Activated naive CD4-positive, alpha-beta T cell treated with anti-CD3 and anti-CD28 coated beads for 36 hours (primary cell): ENCODE data around the gene CEP162. TPM values are rescaled to one million over a fixed set of nuclear protein-coding genes. Genes with fewer than 3 reads are reported as not detected.
"Not testable (repeated sequence)": the region's sequence is repeated elsewhere in the genome, so short reads cannot be mapped to it uniquely, and the experiment has no call there.

ENCODE experiments used
- CTCF ChIA-PET: fragments of 350-600 bp; sonication (Branson Sonifier 250); formaldehyde crosslinking; loops from one replicate; lab custom pipeline; 2021; ENCODE audit warnings: antibody characterized with exemption; lab: Charles Lee
- DNase-seq: peaks from one replicate; pipeline ENCODE4 v3.0.0-alpha.2; 2020
- H3K27ac Mint-ChIP-seq: one replicate; pipeline ENCODE4 v1.8.0; 2021; ENCODE audit warnings: mild to moderate bottlenecking, mixed read lengths
- H3K27me3 Mint-ChIP-seq: one replicate; pipeline ENCODE4 v1.8.0; 2021; ENCODE audit warnings: low read depth, mixed read lengths
- H3K36me3 Mint-ChIP-seq: one replicate; pipeline ENCODE4 v1.8.0; 2021; ENCODE audit warnings: low read depth, mixed read lengths
- H3K4me1 Mint-ChIP-seq: one replicate; pipeline ENCODE4 v1.8.0; 2021; ENCODE audit warnings: low read depth, mixed read lengths
- H3K4me3 Mint-ChIP-seq: one replicate; pipeline ENCODE4 v1.8.0; 2021; ENCODE audit warnings: mild to moderate bottlenecking, moderate library complexity, mixed read lengths
- H3K9me3 Mint-ChIP-seq: one replicate; pipeline ENCODE4 v1.8.0; 2021; ENCODE audit warnings: mixed read lengths
- intact Hi-C: fragments of 100-400 bp; cut with micrococcal nuclease; formaldehyde crosslinking; loops from one replicate; pipeline ENCODE4 v1.15.1; 2023
- total RNA-seq, 2 experiments: library from RNA; stranded (reverse); gene quantifications; one replicate each; pipeline ENCODE4 v1.2.3, GENCODE V29; 2021

CEP162 gene
- total RNA-seq, 2 experiments from 2014 or later = 4.4 to 5.0 TPM

- no peak for DNase-seq
- Mint-ChIP-seq H3K4me1 (no peaks in the 10 kb centered on the region), H3K36me3 (peaks cover 55% of the 10 kb centered on the region), H3K27me3 (no peaks in the 10 kb centered on the region), H3K4me3 (no peak overlapping the region), H3K27ac (no peak overlapping the region), H3K9me3 (peaks cover 7% of the 10 kb centered on the region)
- intact Hi-C loops = no loop called here
- CTCF ChIA-PET = no interaction called here
Measured at GRCh38 chr6:84137051-84137375, 90.4 kb downstream of the CEP162 start.

GRCh38 chr6:84136364-84137050 lies 90.9 kb downstream of the CEP162 start:
- CTCF ChIA-PET = no interaction called here
- no peak overlapping the region for H3K4me3 Mint-ChIP-seq
- intact Hi-C loops = no loop called here
- peaks cover 50% of the 10 kb centered on the region for H3K36me3 Mint-ChIP-seq
- H3K27ac Mint-ChIP-seq = no peak overlapping the region
- H3K4me1 Mint-ChIP-seq = no peaks in the 10 kb centered on the region
- no peaks in the 10 kb centered on the region for H3K27me3 Mint-ChIP-seq
- DNase-seq = no peak
- H3K9me3 Mint-ChIP-seq = peaks cover 7% of the 10 kb centered on the region

GRCh38 chr6:84135291-84135690 lies 92.2 kb downstream of the CEP162 start:
- H3K27me3 Mint-ChIP-seq = no peaks in the 10 kb centered on the region
- intact Hi-C loops = no loop called here
- CTCF ChIA-PET = no interaction called here

GRCh38 chr6:84133385-84133784 lies 94.1 kb downstream of the CEP162 start:
- H3K36me3 Mint-ChIP-seq = peaks cover 34% of the 10 kb centered on the region
- H3K4me1 Mint-ChIP-seq, CTCF ChIA-PET, H3K9me3 Mint-ChIP-seq, H3K27me3 Mint-ChIP-seq, DNase-seq, intact Hi-C loops, H3K4me3 Mint-ChIP-seq, H3K27ac Mint-ChIP-seq: not testable (repeated sequence)

More at GRCh38 chr6:84135291-84135690, 92.2 kb downstream of the CEP162 start:
- Mint-ChIP-seq H3K9me3 (peaks cover 7% of the 10 kb centered on the region), H3K36me3 (peaks cover 48% of the 10 kb centered on the region), H3K27ac (no peak overlapping the region), H3K4me3 (no peak overlapping the region), H3K4me1 (no peaks in the 10 kb centered on the region)
- no peak for DNase-seq

- H3K4me3 Mint-ChIP-seq = not testable (repeated sequence)
Measured at GRCh38 chr6:84129588-84129987, 97.9 kb downstream of the CEP162 start.

GRCh38 chr6:84123186-84123585 lies 104.3 kb downstream of the CEP162 start:
- Mint-ChIP-seq H3K4me1 (no peaks in the 10 kb centered on the region), H3K27me3 (no peaks in the 10 kb centered on the region), H3K9me3 (no peaks in the 10 kb centered on the region), H3K27ac (no peak overlapping the region), H3K36me3 (peaks cover 35% of the 10 kb centered on the region), H3K4me3 (no peak overlapping the region)
- intact Hi-C loops = no loop called here
- CTCF ChIA-PET = no interaction called here
- no peak for DNase-seq

More at GRCh38 chr6:84129588-84129987, 97.9 kb downstream of the CEP162 start:
- H3K9me3 Mint-ChIP-seq, H3K27me3 Mint-ChIP-seq, DNase-seq, H3K4me1 Mint-ChIP-seq, intact Hi-C loops, H3K27ac Mint-ChIP-seq, CTCF ChIA-PET: not testable (repeated sequence)
- H3K36me3 Mint-ChIP-seq = peaks cover 31% of the 10 kb centered on the region

GRCh38 chr6:84119277-84119676 lies 108.2 kb downstream of the CEP162 start:
- intact Hi-C loops = no loop called here
- Mint-ChIP-seq H3K27ac (no peak overlapping the region), H3K9me3 (peaks cover 13% of the 10 kb centered on the region), H3K4me3 (no peak overlapping the region), H3K36me3 (peaks cover 21% of the 10 kb centered on the region), H3K27me3 (peaks cover 2% of the 10 kb centered on the region), H3K4me1 (no peaks in the 10 kb centered on the region)
- CTCF ChIA-PET = interaction anchor here (0.6 kb wide), 1 partner anchor 652 kb away, joined by 4 read pairs; no protein-coding TSS in a partner anchor
- DNase-seq = no peak

- no peak overlapping the region for H3K4me3 Mint-ChIP-seq
- no peak overlapping the region for H3K27ac Mint-ChIP-seq
- peaks cover 13% of the 10 kb centered on the region for H3K36me3 Mint-ChIP-seq
- DNase-seq = no peak
- CTCF ChIA-PET = no interaction called here
- no peaks in the 10 kb centered on the region for H3K4me1 Mint-ChIP-seq
- intact Hi-C loops = no loop called here
- H3K27me3 Mint-ChIP-seq = peaks cover 8% of the 10 kb centered on the region
- H3K9me3 Mint-ChIP-seq = peaks cover 13% of the 10 kb centered on the region
Measured at GRCh38 chr6:84118191-84118590, 109.3 kb downstream of the CEP162 start.

- H3K27me3 Mint-ChIP-seq, H3K4me1 Mint-ChIP-seq, CTCF ChIA-PET: not testable (repeated sequence)
Measured at GRCh38 chr6:84114933-84115594, 112.4 kb downstream of the CEP162 start.

GRCh38 chr6:84111351-84111750 lies 116.1 kb downstream of the CEP162 start:
- H3K9me3 Mint-ChIP-seq, H3K27ac Mint-ChIP-seq, DNase-seq, H3K27me3 Mint-ChIP-seq, H3K4me1 Mint-ChIP-seq, H3K36me3 Mint-ChIP-seq, H3K4me3 Mint-ChIP-seq, CTCF ChIA-PET, intact Hi-C loops: not testable (repeated sequence)

More at GRCh38 chr6:84114933-84115594, 112.4 kb downstream of the CEP162 start:
- H3K36me3 Mint-ChIP-seq, DNase-seq, H3K4me3 Mint-ChIP-seq, intact Hi-C loops, H3K27ac Mint-ChIP-seq: not testable (repeated sequence)
- H3K9me3 Mint-ChIP-seq = peaks cover 13% of the 10 kb centered on the region

GRCh38 chr6:84107495-84107894 lies 119.9 kb downstream of the CEP162 start:
- intact Hi-C loops = no loop called here
- Mint-ChIP-seq H3K4me3 (no peak overlapping the region), H3K9me3 (peaks cover 3% of the 10 kb centered on the region), H3K27me3 (peaks cover 2% of the 10 kb centered on the region), H3K4me1 (no peaks in the 10 kb centered on the region), H3K27ac (no peak overlapping the region), H3K36me3 (no peaks in the 10 kb centered on the region)
- DNase-seq = no peak
- CTCF ChIA-PET = no interaction called here

- H3K4me3 Mint-ChIP-seq, DNase-seq, H3K4me1 Mint-ChIP-seq, H3K27me3 Mint-ChIP-seq, intact Hi-C loops, H3K36me3 Mint-ChIP-seq, H3K27ac Mint-ChIP-seq, H3K9me3 Mint-ChIP-seq, CTCF ChIA-PET: not testable (repeated sequence)
Measured at GRCh38 chr6:84105215-84105924, 122.1 kb downstream of the CEP162 start.
